Measurements from ENCODE around the gene RAD51B. TPM values are rescaled to one million over a fixed set of nuclear protein-coding genes. Genes with fewer than 3 reads are reported as not detected.

RAD51B gene
- total RNA-seq, 2 donors from 2014 or later: 42.6 to 50.0 TPM

GRCh38 chr14:68652433-68652690 is 832.8 kb downstream of the RAD51B start:
- peaks cover 10% of the 10 kb centered on the region for H3K4me1 Mint-ChIP-seq (ENCODE audit: low read depth)
- no peak for ATAC-seq (replicated peaks in 1 of 2)
- no peak overlapping the region for H3K4me3 Mint-ChIP-seq
- no peak for DNase-seq
- H3K36me3 Mint-ChIP-seq (ENCODE audit: insufficient read depth in 2 of 2): no peaks in the 10 kb centered on the region
- H3K27ac Mint-ChIP-seq: no peak overlapping the region
- no peaks in the 10 kb centered on the region for H3K9me3 Mint-ChIP-seq
- H3K27me3 Mint-ChIP-seq (ENCODE audit: low read depth): no peaks in the 10 kb centered on the region

DNA sequence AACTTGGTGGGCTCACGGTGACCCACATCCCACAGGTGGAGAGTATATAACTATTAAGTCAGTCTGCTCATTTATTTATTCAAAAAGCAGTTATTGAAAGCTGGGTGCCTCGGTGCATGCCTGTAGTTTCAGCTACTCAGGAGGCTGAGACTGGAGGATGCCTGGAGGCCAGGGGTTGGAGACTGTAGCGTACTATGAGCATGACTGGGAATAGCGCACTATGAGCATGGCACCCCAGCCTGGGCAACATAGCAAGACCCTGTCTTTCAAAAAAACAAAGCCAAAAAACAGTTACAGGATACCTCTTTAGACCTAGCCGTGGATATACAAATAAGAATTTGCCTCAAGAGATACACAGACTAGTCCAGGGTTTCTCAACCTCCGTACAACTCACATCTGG is 833.5 kb downstream of the RAD51B start:
- Mint-ChIP-seq H3K36me3 (ENCODE audit: insufficient read depth in 2 of 2) (no peaks in the 10 kb centered on the region), H3K27ac (no peak overlapping the region), H3K27me3 (ENCODE audit: low read depth) (no peaks in the 10 kb centered on the region), H3K4me3 (no peak overlapping the region), H3K9me3 (no peaks in the 10 kb centered on the region), H3K4me1 (ENCODE audit: low read depth) (peaks cover 10% of the 10 kb centered on the region)
- DNase-seq: no peak
- no peak for ATAC-seq (replicated peaks in 1 of 2)

DNA sequence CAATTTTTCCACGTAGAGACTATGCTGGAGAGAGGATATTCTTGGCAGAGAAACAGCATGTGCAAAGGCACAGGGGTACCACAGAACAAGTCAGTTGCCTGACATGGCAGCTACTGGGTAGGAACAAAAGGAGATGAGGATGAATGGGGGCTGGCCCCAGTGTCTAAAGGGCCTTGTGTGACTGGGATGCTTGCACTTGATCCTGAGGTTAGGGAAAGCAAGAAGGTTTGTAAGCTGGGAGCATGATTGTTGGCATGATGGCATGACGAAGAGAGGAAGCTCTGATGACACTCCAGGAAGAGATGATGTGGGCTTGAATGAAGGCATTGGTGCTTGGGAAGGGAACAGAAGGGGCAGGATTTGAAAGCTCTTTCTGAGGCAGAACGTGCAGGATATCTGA is 834.2 kb downstream of the RAD51B start:
- Mint-ChIP-seq H3K27me3 (ENCODE audit: low read depth) (no peaks in the 10 kb centered on the region), H3K4me1 (ENCODE audit: low read depth) (peaks cover 10% of the 10 kb centered on the region), H3K9me3 (no peaks in the 10 kb centered on the region), H3K4me3 (no peak overlapping the region), H3K27ac (no peak overlapping the region), H3K36me3 (ENCODE audit: insufficient read depth in 2 of 2) (no peaks in the 10 kb centered on the region)
- DNase-seq (no peak), ATAC-seq (replicated peaks in 1 of 2) (no peak)

- Mint-ChIP-seq H3K27ac (no peak overlapping the region), H3K27me3 (ENCODE audit: low read depth) (no peaks in the 10 kb centered on the region), H3K9me3 (no peaks in the 10 kb centered on the region), H3K36me3 (ENCODE audit: insufficient read depth in 2 of 2) (no peaks in the 10 kb centered on the region), H3K4me1 (ENCODE audit: low read depth) (peaks cover 10% of the 10 kb centered on the region), H3K4me3 (no peak overlapping the region)
- ATAC-seq (replicated peaks in 1 of 2) (no peak), DNase-seq (no peak)
These were observed 834.9 kb downstream of the RAD51B start for GRCh38 chr14:68654471-68654941.

GRCh38 chr14:68655021-68655831 is 835.6 kb downstream of the RAD51B start:
- no peak for DNase-seq
- Mint-ChIP-seq H3K27me3 (ENCODE audit: low read depth) (no peaks in the 10 kb centered on the region), H3K27ac (no peak overlapping the region)

GRCh38 chr14:68655911-68656316 is 836.3 kb downstream of the RAD51B start:
- H3K27ac Mint-ChIP-seq: no peak overlapping the region
- no peak for DNase-seq
- ATAC-seq (replicated peaks in 1 of 2): no peak
- peaks cover 10% of the 10 kb centered on the region for H3K4me1 Mint-ChIP-seq (ENCODE audit: low read depth)
- H3K9me3 Mint-ChIP-seq: no peaks in the 10 kb centered on the region
- H3K4me3 Mint-ChIP-seq: no peak overlapping the region
- H3K36me3 Mint-ChIP-seq (ENCODE audit: insufficient read depth in 2 of 2): no peaks in the 10 kb centered on the region
- no peaks in the 10 kb centered on the region for H3K27me3 Mint-ChIP-seq (ENCODE audit: low read depth)

More at GRCh38 chr14:68655021-68655831, 835.6 kb downstream of the RAD51B start:
- no peak for ATAC-seq (replicated peaks in 1 of 2)
- H3K4me1 Mint-ChIP-seq (ENCODE audit: low read depth): peaks cover 10% of the 10 kb centered on the region
- H3K9me3 Mint-ChIP-seq: no peaks in the 10 kb centered on the region
- no peaks in the 10 kb centered on the region for H3K36me3 Mint-ChIP-seq (ENCODE audit: insufficient read depth in 2 of 2)
- no peak overlapping the region for H3K4me3 Mint-ChIP-seq

GRCh38 chr14:68656452-68656851 is 836.9 kb downstream of the RAD51B start:
- H3K9me3 Mint-ChIP-seq: no peaks in the 10 kb centered on the region
- no peak for DNase-seq
- peaks cover 8% of the 10 kb centered on the region for H3K4me1 Mint-ChIP-seq (ENCODE audit: low read depth)
- no peaks in the 10 kb centered on the region for H3K36me3 Mint-ChIP-seq (ENCODE audit: insufficient read depth in 2 of 2)
- H3K27ac Mint-ChIP-seq: no peak overlapping the region
- H3K4me3 Mint-ChIP-seq: no peak overlapping the region
- ATAC-seq (replicated peaks in 1 of 2): no peak
- H3K27me3 Mint-ChIP-seq (ENCODE audit: low read depth): no peaks in the 10 kb centered on the region

DNA sequence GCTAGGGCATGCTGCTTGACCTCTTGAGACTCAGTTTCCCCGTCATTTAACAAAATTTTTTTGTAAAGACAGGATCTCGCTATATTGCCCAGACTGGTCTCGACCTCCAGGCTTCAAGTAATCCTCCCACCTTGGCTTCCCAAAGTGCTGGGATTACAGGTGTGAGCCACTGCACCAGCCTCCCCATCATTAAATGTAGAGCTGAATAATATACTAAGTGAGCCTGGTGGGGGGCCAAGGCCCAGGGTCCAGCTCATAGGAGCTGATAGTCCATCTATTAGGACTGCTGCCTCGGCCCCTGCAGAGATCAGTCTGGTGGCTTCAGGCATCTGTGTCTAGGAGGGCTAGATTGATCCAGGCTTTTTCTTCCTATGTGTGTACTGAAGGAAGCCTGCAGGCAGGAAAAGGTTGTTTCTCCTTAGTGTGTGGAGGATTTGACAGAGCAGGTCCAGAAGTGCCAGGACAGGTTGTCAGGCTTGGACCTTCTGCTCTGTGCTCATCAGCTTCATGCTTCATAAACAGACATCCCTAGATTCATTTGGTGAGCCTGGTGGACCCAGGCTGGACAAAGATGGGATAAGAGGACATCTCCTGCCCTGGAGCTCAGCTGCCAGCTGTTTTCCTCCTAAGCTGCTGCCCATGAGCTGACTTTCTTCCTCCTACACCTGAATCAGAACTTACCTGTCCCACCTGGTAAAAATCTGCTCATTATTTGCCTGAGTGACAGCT is 837.9 kb downstream of the RAD51B start:
- Mint-ChIP-seq H3K27ac (no peak overlapping the region), H3K4me3 (no peak overlapping the region), H3K9me3 (no peaks in the 10 kb centered on the region), H3K27me3 (ENCODE audit: low read depth) (peaks cover 6% of the 10 kb centered on the region), H3K36me3 (ENCODE audit: insufficient read depth in 2 of 2) (no peaks in the 10 kb centered on the region), H3K4me1 (ENCODE audit: low read depth) (peaks cover 18% of the 10 kb centered on the region)
- DNase-seq (no peak), ATAC-seq (replicated peaks in 1 of 2) (no peak)

GRCh38 chr14:68658029-68658509 is 838.5 kb downstream of the RAD51B start:
- no peak overlapping the region for H3K27ac Mint-ChIP-seq
- H3K36me3 Mint-ChIP-seq (ENCODE audit: insufficient read depth in 2 of 2): no peaks in the 10 kb centered on the region

GRCh38 chr14:68658943-68659931 is 839.7 kb downstream of the RAD51B start:
- Mint-ChIP-seq H3K4me3 (no peak overlapping the region), H3K36me3 (ENCODE audit: insufficient read depth in 2 of 2) (peaks cover 0 to 2% of the 10 kb centered on the region in 2 donors), H3K9me3 (no peaks in the 10 kb centered on the region), H3K27ac (no peak overlapping the region), H3K4me1 (ENCODE audit: low read depth) (peaks cover 36% of the 10 kb centered on the region), H3K27me3 (ENCODE audit: low read depth) (peaks cover 6% of the 10 kb centered on the region)
- no peak for ATAC-seq (replicated peaks in 1 of 2)
- DNase-seq: no peak

More at GRCh38 chr14:68658029-68658509, 838.5 kb downstream of the RAD51B start:
- DNase-seq: no peak
- Mint-ChIP-seq H3K4me1 (ENCODE audit: low read depth) (peaks cover 24% of the 10 kb centered on the region), H3K4me3 (no peak overlapping the region), H3K9me3 (no peaks in the 10 kb centered on the region), H3K27me3 (ENCODE audit: low read depth) (peaks cover 6% of the 10 kb centered on the region)
- ATAC-seq (replicated peaks in 1 of 2): no peak

GRCh38 chr14:68660495-68660894 is 840.9 kb downstream of the RAD51B start:
- Mint-ChIP-seq H3K27me3 (ENCODE audit: low read depth) (peaks cover 6% of the 10 kb centered on the region), H3K4me1 (ENCODE audit: low read depth) (peaks cover 49% of the 10 kb centered on the region), H3K36me3 (ENCODE audit: insufficient read depth in 2 of 2) (peaks cover 0 to 2% of the 10 kb centered on the region in 2 donors), H3K9me3 (no peaks in the 10 kb centered on the region), H3K4me3 (no peak overlapping the region), H3K27ac (no peak overlapping the region)
- DNase-seq: no peak
- no peak for ATAC-seq (replicated peaks in 1 of 2)

DNA sequence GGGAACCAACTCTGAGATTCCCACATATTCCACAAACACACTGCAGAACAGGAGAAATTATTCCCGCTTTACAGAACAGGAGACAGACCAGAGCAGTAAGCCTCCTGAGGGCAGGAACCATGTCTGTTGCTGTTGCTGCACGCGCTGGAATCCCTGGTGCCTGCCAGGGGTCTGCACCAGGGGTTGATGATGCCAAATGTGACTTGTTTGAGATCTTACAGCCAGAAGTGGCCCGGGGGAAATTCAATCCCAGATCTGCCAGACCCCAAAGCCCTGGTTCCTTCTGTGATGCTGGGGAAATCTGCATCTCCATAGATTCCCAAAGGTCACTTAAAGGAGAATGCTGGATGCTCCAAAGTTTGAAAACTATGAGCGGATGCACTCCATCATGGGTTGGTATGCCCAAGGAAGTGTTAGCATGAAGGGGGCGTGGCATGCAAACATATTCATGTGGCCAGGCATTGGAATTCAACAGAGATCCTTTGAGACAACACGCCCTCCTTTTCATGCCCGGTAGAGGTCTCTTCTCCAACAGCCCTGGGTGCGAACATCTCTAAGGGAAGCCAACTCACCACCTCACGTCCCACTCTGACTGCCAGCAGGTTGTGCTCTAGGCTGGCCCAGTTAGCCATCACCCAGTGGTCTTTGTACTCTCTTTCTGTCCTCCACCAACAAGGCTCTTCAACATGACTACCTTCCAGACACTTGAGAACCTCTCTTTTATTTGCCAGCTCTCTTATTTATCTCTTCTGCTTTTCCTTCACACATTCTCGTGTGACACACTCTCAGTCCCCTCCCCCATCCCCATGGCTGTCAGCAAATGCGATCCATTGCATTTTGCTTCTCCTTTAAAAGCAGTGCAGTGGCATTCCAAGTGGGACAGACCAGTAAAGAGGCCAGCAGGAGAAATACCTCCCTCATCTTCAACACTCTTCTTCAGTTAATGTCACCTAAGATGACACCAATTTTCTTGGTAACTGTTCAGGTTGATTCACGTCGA is 841.9 kb downstream of the RAD51B start:
- Mint-ChIP-seq H3K36me3 (ENCODE audit: insufficient read depth in 2 of 2) (peaks cover 2% of the 10 kb centered on the region in 2 donors), H3K27me3 (ENCODE audit: low read depth) (peaks cover 6% of the 10 kb centered on the region), H3K4me3 (no peak overlapping the region), H3K4me1 (ENCODE audit: low read depth) (peaks cover 58% of the 10 kb centered on the region), H3K27ac (no peak overlapping the region), H3K9me3 (peaks cover 0 to 3% of the 10 kb centered on the region in 2 donors)
- ATAC-seq (replicated peaks in 1 of 2): no peak
- no peak for DNase-seq
